ENCODE data around the gene OR52K1. TPM values are rescaled to one million over a fixed set of nuclear protein-coding genes. Genes with fewer than 3 reads are reported as not detected.
A peak's percentile ranks its signal among the peaks of the same experiment; 100 is the strongest.

OR52K1 gene
- under 1 TPM in 2 of 9 donors, not detected in 7; 0.05 TPM for total RNA-seq
- polyA plus RNA-seq: not detected
- long read RNA-seq, donor 1: 0 reads
- long read RNA-seq, donor 2: 0 reads
- long read RNA-seq, donor 3: 0 reads

DNA sequence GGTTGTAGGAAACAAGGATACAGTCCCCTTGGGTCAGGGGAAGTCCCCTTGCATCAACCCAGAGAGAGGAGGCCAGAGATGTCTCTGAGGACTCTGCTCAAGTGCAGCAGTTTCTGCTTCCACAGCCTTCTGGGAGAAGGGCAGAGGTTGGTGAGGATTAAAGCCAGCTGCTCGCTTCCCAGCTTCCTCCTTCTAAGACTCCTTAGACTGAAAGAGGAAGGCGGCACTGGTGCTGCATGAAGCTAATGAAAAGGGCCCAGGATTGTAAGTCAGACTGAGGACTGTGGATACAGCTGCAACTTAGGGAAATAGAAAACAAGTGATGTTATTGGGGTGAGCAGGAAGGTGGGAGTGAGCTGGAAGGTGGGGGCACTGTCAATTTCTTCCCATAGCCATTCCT lies at the start of gene OR52K1:
TSS of gene OR52K1 (plus strand) at position 202 of the 400 bp plus-strand sequence. CDS start 6,255 bp downstream, outside the sequence.
- ATAC-seq: peak in 1 of 4 donors; percentile 24
- 63 to 75% (median 70%) methylated on average over 2 of the region's 2 CpGs for WGBS, 4 donors
- TF ChIP-seq POLR2A (IDR thresholded peaks at IDR 0.05): no peak
- TF ChIP-seq, protein P1, sequence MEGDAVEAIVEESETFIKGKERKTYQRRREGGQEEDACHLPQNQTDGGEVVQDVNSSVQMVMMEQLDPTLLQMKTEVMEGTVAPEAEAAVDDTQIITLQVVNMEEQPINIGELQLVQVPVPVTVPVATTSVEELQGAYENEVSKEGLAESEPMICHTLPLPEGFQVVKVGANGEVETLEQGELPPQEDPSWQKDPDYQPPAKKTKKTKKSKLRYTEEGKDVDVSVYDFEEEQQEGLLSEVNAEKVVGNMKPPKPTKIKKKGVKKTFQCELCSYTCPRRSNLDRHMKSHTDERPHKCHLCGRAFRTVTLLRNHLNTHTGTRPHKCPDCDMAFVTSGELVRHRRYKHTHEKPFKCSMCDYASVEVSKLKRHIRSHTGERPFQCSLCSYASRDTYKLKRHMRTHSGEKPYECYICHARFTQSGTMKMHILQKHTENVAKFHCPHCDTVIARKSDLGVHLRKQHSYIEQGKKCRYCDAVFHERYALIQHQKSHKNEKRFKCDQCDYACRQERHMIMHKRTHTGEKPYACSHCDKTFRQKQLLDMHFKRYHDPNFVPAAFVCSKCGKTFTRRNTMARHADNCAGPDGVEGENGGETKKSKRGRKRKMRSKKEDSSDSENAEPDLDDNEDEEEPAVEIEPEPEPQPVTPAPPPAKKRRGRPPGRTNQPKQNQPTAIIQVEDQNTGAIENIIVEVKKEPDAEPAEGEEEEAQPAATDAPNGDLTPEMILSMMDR (IDR thresholded peaks at IDR 0.05): no peak
- no peaks in the 10 kb centered on the region for H3K36me3 ChIP-seq
- no peaks in the 10 kb centered on the region for H3K9me3 ChIP-seq
- DNase-seq: peak in 1 of 5 donors; percentile 25
- H3K27me3 ChIP-seq: peaks cover 0 to 5% (median 0%) of the 10 kb centered on the region in 9 donors
- H3K4me3 ChIP-seq: no peak within 1 kb of the TSS
- H3K27ac ChIP-seq: no peak within 1 kb of the TSS
- peaks cover 0 to 18% (median 0%) of the 10 kb centered on the region in 12 donors for H3K4me1 ChIP-seq
- intact Hi-C loops (cut with DNase I): no loop called here

GRCh38 chr11:4433856-4434255 lies 48.6 kb upstream of the OR52K1 start:
- H3K9me3 ChIP-seq: no peaks in the 10 kb centered on the region
- DNase-seq (no peak), ATAC-seq (no peak)
- no peak overlapping the region for H3K4me3 ChIP-seq
- H3K36me3 ChIP-seq: no peaks in the 10 kb centered on the region
- TF ChIP-seq, protein P1 (IDR thresholded peaks at IDR 0.05): no peak
- no peak for TF ChIP-seq POLR2A (IDR thresholded peaks at IDR 0.05)
- intact Hi-C loops (cut with DNase I): no loop called here
- no peaks in the 10 kb centered on the region for H3K4me1 ChIP-seq
- no peaks in the 10 kb centered on the region for H3K27me3 ChIP-seq
- no peak overlapping the region for H3K27ac ChIP-seq
- 44 to 63% (median 54%) methylated on average over 2 of the region's 2 CpGs for WGBS, 4 donors

DNA sequence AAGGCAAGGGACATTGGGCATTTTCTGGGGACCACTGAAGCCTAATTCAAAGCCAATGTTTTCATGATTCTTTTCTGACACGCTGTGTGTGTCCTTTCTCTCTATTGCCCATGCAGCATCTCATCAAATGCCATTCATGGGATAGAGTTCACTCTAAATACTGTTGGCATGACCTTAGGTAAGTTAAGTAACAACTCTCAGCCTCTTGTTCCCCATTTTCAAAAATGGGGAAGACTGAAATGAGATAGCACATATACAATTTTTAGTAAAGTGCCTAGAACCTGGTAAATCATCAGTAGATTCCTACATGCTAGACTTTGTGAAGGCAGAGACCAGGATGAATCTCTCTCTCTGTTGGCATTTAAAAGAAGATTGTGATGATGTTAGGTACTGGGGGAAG lies 46.0 kb upstream of the OR52K1 start:
- no peak for ATAC-seq
- Histone ChIP-seq H3K36me3 (no peaks in the 10 kb centered on the region), H3K27me3 (no peaks in the 10 kb centered on the region), H3K4me1 (no peaks in the 10 kb centered on the region), H3K27ac (no peak overlapping the region), H3K4me3 (no peak overlapping the region), H3K9me3 (peaks cover 0 to 9% (median 0%) of the 10 kb centered on the region in 12 donors)
- intact Hi-C loops (cut with DNase I): no loop called here
- TF ChIP-seq, protein P1 (IDR thresholded peaks at IDR 0.05): no peak
- TF ChIP-seq POLR2A (IDR thresholded peaks at IDR 0.05): no peak
- WGBS, 4 donors: 69 to 79% (median 73%) methylated on average over 1 of the region's 1 CpG
- DNase-seq: no peak

DNA sequence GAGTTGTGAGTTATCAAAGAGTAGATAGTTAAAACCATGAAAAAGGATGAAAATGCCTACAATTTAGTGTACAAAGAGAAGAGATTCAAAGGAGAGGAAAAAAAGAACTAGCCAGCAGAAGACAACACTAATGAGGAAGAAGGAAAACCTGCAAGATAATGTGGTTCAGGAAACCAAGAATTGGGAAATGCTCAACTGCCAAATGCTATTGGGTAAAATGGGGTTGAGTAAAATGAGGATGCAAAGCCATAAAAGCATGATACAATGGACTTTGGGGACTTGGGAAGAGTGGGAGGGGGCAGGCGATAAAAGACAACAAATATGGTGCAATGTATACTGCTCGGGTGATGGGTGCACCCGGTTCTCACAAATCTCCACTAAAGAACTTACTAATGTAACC lies 40.9 kb upstream of the OR52K1 start:
- Histone ChIP-seq H3K27me3 (no peaks in the 10 kb centered on the region), H3K9me3 (peaks cover 0 to 9% (median 0%) of the 10 kb centered on the region in 12 donors), H3K4me3 (no peak overlapping the region), H3K27ac (no peak overlapping the region), H3K36me3 (no peaks in the 10 kb centered on the region), H3K4me1 (peaks cover 0 to 7% (median 0%) of the 10 kb centered on the region in 12 donors)
- TF ChIP-seq, protein P1 (IDR thresholded peaks at IDR 0.05): no peak
- TF ChIP-seq POLR2A (IDR thresholded peaks at IDR 0.05): no peak
- no peak for DNase-seq
- ATAC-seq: no peak
- 86 to 92% (median 88%) methylated on average over 3 of the region's 3 CpGs for WGBS, 4 donors
- intact Hi-C loops (cut with DNase I): no loop called here
